Breast epithelium (tissue), 4 donors: Measurements from ENCODE around the gene KCNQ2. TPM values are rescaled to one million over a fixed set of nuclear protein-coding genes. Genes with fewer than 3 reads are reported as not detected.

Experiments used
- DNase-seq, 2 donors: peaks; one replicate each; pipeline ENCODE4 v3.0.0-alpha.2; 2019; ENCODE audit warnings: low spot score in 2 of 2
- H3K27ac ChIP-seq, 2 donors: fragments of 200-600 bp; sonication (generic) in 1 of 2; one replicate each; pipeline ENCODE4 v1.5.1; 2016 to 2019; ENCODE audit warnings: mild to moderate bottlenecking in 1 of 2
- H3K27me3 ChIP-seq, 2 donors: fragments of 200-600 bp; sonication (generic) in 1 of 2; one replicate each; pipeline versions ENCODE4 v1.5.1 to v1.6.0; 2017 to 2019; ENCODE audit warnings: control low read depth in 1 of 2, mild to moderate bottlenecking in 1 of 2
- H3K36me3 ChIP-seq: fragments of 200-600 bp; one replicate; pipeline ENCODE4 v1.5.1; 2019
- H3K4me1 ChIP-seq, 2 donors: fragments of 200-600 bp; sonication (generic); one replicate each; pipeline ENCODE4 v1.5.1; 2016 to 2019; ENCODE audit warnings: control low read depth in 1 of 2
- H3K4me3 ChIP-seq, 3 donors: fragments of 200-600 bp; sonication (generic); 1 replicate in 2 of 3; 2 replicates in 1 of 3; pipeline ENCODE4 v1.5.1; 2016 to 2019; ENCODE audit warnings: mild to moderate bottlenecking in 3 of 3, moderate library complexity in 2 of 3
- H3K9me3 ChIP-seq, 2 donors: fragments of 200-600 bp; sonication (generic) in 1 of 2; one replicate each; pipeline ENCODE4 v1.5.1; 2016 to 2019; ENCODE audit warnings: control low read depth in 1 of 2
- POLR2A ChIP-seq: fragments of 450-650 bp; IDR thresholded peaks from one replicate; pipeline ENCODE4 v1.6.1; 2016; ENCODE audit warnings: antibody characterized with exemption, mild to moderate bottlenecking, moderate library complexity
- POLR2AphosphoS5 ChIP-seq, 3 donors: sonication (generic); formaldehyde crosslinking; IDR thresholded peaks; one replicate each; pipeline ENCODE4 v1.6.1; 2017; ENCODE audit warnings: antibody characterized with exemption in 3 of 3
- intact Hi-C: fragments of 100-400 bp; cut with DNase I; formaldehyde crosslinking; loops from one replicate; pipeline ENCODE4 v1.15.1; 2023; ENCODE audit warnings: low total_unique reads
- total RNA-seq, 3 donors: library from RNA; depleted of rRNA; stranded (reverse); fragments of >200 nt; gene quantifications; one replicate each; pipeline ENCODE4 v1.1.0, GENCODE V29; 2016
- TF ChIP-seq, protein P1 (sequence below), 3 donors: fragments of 450-650 bp; IDR thresholded peaks; one replicate each; pipeline ENCODE4 v1.5.1; 2016 to 2017; ENCODE audit warnings: antibody characterized with exemption in 3 of 3, mild to moderate bottlenecking in 3 of 3, moderate library complexity in 3 of 3

Gene KCNQ2
- total RNA-seq, 3 donors from 2014 or later: not detected

- no peak overlapping the region for H3K27ac ChIP-seq
- H3K27me3 ChIP-seq: peaks cover 4 to 89% of the 10 kb centered on the region in 2 donors
- H3K4me1 ChIP-seq: peaks cover 0 to 5% of the 10 kb centered on the region in 2 donors
- no peaks in the 10 kb centered on the region for H3K36me3 ChIP-seq
- TF ChIP-seq POLR2AphosphoS5 (IDR thresholded peaks at IDR 0.05) (no peak), POLR2A (no peak)
- TF ChIP-seq, protein P1, sequence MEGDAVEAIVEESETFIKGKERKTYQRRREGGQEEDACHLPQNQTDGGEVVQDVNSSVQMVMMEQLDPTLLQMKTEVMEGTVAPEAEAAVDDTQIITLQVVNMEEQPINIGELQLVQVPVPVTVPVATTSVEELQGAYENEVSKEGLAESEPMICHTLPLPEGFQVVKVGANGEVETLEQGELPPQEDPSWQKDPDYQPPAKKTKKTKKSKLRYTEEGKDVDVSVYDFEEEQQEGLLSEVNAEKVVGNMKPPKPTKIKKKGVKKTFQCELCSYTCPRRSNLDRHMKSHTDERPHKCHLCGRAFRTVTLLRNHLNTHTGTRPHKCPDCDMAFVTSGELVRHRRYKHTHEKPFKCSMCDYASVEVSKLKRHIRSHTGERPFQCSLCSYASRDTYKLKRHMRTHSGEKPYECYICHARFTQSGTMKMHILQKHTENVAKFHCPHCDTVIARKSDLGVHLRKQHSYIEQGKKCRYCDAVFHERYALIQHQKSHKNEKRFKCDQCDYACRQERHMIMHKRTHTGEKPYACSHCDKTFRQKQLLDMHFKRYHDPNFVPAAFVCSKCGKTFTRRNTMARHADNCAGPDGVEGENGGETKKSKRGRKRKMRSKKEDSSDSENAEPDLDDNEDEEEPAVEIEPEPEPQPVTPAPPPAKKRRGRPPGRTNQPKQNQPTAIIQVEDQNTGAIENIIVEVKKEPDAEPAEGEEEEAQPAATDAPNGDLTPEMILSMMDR (IDR thresholded peaks at IDR 0.05): no peak
- no peak for DNase-seq
- no peaks in the 10 kb centered on the region for H3K9me3 ChIP-seq
- H3K4me3 ChIP-seq: no peak overlapping the region
- intact Hi-C loops: no loop called here
Observed at GRCh38 chr20:63449796-63450730, 22.4 kb downstream of the KCNQ2 start.

DNA sequence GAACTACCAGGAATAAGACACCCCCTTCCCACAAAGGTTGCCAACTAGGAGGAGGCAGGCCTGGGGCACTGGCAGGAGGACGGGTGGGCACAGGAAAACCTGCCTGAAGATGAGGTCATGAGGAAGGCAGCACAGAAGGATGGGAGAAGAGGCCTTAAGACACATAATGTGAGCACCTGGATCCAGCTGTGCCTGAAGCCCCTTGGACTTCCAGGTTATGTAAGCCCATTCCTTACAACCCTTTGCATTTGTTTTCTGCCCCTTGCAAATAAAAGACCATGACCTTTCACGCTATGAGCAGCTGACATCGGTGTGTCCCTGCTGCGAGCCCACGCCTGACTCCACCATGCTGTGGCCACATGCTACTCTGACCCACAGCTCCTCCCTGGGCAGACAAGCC lies 23.4 kb downstream of the KCNQ2 start:
- intact Hi-C loops: no loop called here
- no peak overlapping the region for H3K4me3 ChIP-seq
- H3K9me3 ChIP-seq: no peaks in the 10 kb centered on the region
- H3K4me1 ChIP-seq: no peaks in the 10 kb centered on the region
- DNase-seq: no peak
- H3K27ac ChIP-seq: no peak overlapping the region
- TF ChIP-seq POLR2AphosphoS5 (IDR thresholded peaks at IDR 0.05) (no peak), POLR2A (no peak)
- TF ChIP-seq, protein P1 (IDR thresholded peaks at IDR 0.05): no peak
- peaks cover 4 to 85% of the 10 kb centered on the region in 2 donors for H3K27me3 ChIP-seq
- no peaks in the 10 kb centered on the region for H3K36me3 ChIP-seq

DNA sequence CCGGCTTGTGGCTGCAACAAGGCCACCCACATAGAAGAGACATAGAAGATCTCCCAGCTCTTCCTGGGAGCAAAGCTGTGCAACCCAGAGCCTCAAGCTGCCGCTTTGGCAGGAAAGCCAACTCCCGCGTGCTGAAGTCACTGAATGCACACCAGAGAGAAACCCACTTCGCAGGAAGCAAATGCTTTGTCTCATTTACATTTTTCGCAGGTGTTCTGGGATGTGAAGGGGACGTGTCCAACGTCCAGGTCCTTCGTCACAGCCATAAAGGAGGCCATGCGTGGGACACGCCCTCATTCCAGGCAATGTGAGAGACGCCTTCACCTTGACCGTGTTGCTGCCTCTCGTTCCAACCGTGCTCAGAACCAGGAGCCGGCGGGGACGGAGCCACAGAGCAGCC lies 24.4 kb downstream of the KCNQ2 start:
- no peak overlapping the region for H3K4me3 ChIP-seq
- no peaks in the 10 kb centered on the region for H3K36me3 ChIP-seq
- no peaks in the 10 kb centered on the region for H3K9me3 ChIP-seq
- TF ChIP-seq POLR2A (no peak), POLR2AphosphoS5 (IDR thresholded peaks at IDR 0.05) (no peak)
- TF ChIP-seq, protein P1 (IDR thresholded peaks at IDR 0.05): no peak
- no peak for DNase-seq
- intact Hi-C loops: no loop called here
- peaks cover 0 to 77% of the 10 kb centered on the region in 2 donors for H3K27me3 ChIP-seq
- H3K4me1 ChIP-seq: no peaks in the 10 kb centered on the region
- H3K27ac ChIP-seq: no peak overlapping the region

- no peaks in the 10 kb centered on the region for H3K9me3 ChIP-seq
- no peaks in the 10 kb centered on the region for H3K4me1 ChIP-seq
- H3K27ac ChIP-seq: no peak overlapping the region
- no peaks in the 10 kb centered on the region for H3K36me3 ChIP-seq
- H3K27me3 ChIP-seq: peaks cover 0 to 70% of the 10 kb centered on the region in 2 donors
- TF ChIP-seq POLR2A: no peak
- TF ChIP-seq, protein P1 (IDR thresholded peaks at IDR 0.05): no peak
- intact Hi-C loops: no loop called here
- DNase-seq: no peak
- no peak overlapping the region for H3K4me3 ChIP-seq
Observed at GRCh38 chr20:63447320-63447719, 25.1 kb downstream of the KCNQ2 start.

- TF ChIP-seq POLR2AphosphoS5 (IDR thresholded peaks at IDR 0.05) (no peak), POLR2A (no peak)
- TF ChIP-seq, protein P1 (IDR thresholded peaks at IDR 0.05): no peak
- DNase-seq: no peak
- H3K9me3 ChIP-seq: no peaks in the 10 kb centered on the region
- H3K4me3 ChIP-seq: no peak overlapping the region
- no peak overlapping the region for H3K27ac ChIP-seq
- intact Hi-C loops: no loop called here
- peaks cover 0 to 61% of the 10 kb centered on the region in 2 donors for H3K27me3 ChIP-seq
- no peaks in the 10 kb centered on the region for H3K4me1 ChIP-seq
- H3K36me3 ChIP-seq: no peaks in the 10 kb centered on the region
Observed at GRCh38 chr20:63446216-63447024, 26.0 kb downstream of the KCNQ2 start.
